ENCODE data around the gene HTRA3.

DNA sequence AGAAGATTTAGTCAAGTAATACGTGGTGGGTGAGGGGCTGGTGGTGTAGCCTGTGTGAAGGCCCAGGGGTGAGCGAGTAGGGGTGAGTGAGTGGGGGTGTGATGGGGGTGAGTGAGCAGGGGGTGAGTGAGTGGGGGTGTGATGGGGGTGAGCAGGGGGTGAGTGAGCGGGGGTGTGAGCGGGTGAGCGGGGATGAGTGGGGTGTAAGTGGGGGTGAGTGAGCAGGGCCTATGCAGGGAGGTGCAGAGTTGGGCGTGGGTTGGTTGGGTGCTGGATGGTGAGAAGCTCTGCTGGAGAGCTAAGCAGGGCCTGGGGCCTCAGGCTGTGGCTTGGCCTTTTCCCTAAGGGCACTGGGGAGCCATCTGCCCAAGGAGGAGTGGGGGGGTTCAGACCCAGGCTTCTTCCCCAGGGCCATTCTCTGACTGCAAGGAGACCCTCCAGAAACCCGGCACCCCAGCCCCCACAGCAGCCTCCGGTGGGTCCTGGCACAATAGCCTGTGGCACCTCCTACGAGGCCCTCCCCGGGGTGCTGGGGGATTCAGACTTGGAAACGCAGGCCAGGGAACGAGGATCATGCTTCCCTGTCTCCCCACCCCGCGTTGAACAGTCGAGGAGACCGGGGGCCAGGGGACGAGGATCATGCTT, 40.1 kb upstream of the HTRA3 start:
- TF ChIP-seq, protein P1, sequence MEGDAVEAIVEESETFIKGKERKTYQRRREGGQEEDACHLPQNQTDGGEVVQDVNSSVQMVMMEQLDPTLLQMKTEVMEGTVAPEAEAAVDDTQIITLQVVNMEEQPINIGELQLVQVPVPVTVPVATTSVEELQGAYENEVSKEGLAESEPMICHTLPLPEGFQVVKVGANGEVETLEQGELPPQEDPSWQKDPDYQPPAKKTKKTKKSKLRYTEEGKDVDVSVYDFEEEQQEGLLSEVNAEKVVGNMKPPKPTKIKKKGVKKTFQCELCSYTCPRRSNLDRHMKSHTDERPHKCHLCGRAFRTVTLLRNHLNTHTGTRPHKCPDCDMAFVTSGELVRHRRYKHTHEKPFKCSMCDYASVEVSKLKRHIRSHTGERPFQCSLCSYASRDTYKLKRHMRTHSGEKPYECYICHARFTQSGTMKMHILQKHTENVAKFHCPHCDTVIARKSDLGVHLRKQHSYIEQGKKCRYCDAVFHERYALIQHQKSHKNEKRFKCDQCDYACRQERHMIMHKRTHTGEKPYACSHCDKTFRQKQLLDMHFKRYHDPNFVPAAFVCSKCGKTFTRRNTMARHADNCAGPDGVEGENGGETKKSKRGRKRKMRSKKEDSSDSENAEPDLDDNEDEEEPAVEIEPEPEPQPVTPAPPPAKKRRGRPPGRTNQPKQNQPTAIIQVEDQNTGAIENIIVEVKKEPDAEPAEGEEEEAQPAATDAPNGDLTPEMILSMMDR (conservative IDR thresholded peaks at IDR 0.05; ENCODE audit: low read depth, low read length), result no peak
- no peak for TF ChIP-seq POLR2A (IDR thresholded peaks at IDR 0.05; ENCODE audit: low read depth, low read length)
- no peak for TF ChIP-seq BHLHE40 (IDR thresholded peaks at IDR 0.05; ENCODE audit: low read depth, low read length)
- TF ChIP-seq, protein P2, sequence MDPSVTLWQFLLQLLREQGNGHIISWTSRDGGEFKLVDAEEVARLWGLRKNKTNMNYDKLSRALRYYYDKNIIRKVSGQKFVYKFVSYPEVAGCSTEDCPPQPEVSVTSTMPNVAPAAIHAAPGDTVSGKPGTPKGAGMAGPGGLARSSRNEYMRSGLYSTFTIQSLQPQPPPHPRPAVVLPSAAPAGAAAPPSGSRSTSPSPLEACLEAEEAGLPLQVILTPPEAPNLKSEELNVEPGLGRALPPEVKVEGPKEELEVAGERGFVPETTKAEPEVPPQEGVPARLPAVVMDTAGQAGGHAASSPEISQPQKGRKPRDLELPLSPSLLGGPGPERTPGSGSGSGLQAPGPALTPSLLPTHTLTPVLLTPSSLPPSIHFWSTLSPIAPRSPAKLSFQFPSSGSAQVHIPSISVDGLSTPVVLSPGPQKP (IDR thresholded peaks at IDR 0.05; ENCODE audit: borderline replicate concordance, low read depth, low read length), result no peak
- TF ChIP-seq, protein P3, sequence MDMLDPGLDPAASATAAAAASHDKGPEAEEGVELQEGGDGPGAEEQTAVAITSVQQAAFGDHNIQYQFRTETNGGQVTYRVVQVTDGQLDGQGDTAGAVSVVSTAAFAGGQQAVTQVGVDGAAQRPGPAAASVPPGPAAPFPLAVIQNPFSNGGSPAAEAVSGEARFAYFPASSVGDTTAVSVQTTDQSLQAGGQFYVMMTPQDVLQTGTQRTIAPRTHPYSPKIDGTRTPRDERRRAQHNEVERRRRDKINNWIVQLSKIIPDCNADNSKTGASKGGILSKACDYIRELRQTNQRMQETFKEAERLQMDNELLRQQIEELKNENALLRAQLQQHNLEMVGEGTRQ (IDR thresholded peaks at IDR 0.05; ENCODE audit: low read depth, low read length), result no peak

Data from IMR-90 (cell line).